GM21786 (cell line): Measurements from ENCODE around the gene HSD17B7.
"Not testable (repeated sequence)": the region's sequence is repeated elsewhere in the genome, so short reads cannot be mapped to it uniquely, and the experiment has no call there.

Experiments used
- ATAC-seq: cut with Tn5 transposase; IDR thresholded peaks from one replicate; pipeline ENCODE4 v1.9.1; 2021; ENCODE audit not compliant: unreplicated experiment

Gene HSD17B7

GRCh38 chr1:162790303-162790984 is at the start of gene HSD17B7:
TSS of gene HSD17B7 (plus strand) at chr1:162790702. CDS start at chr1:162790801, 99 bp downstream.
- ATAC-seq = peak; percentile 99

- no peak for ATAC-seq
Observed at GRCh38 chr1:162740755-162741154, 49.7 kb upstream of the HSD17B7 start.

- ATAC-seq = no peak
Observed at GRCh38 chr1:162741574-162741973, 48.9 kb upstream of the HSD17B7 start.

GRCh38 chr1:162746264-162746942 is 44.1 kb upstream of the HSD17B7 start:
- not testable (repeated sequence) for ATAC-seq

- ATAC-seq = no peak
Observed at GRCh38 chr1:162753001-162753658, 37.4 kb upstream of the HSD17B7 start.

GRCh38 chr1:162753998-162754585 is 36.4 kb upstream of the HSD17B7 start:
- no peak for ATAC-seq

- no peak for ATAC-seq
Observed at GRCh38 chr1:162755306-162755705, 35.2 kb upstream of the HSD17B7 start.

GRCh38 chr1:162756523-162756922 is 34.0 kb upstream of the HSD17B7 start:
- ATAC-seq = no peak

GRCh38 chr1:162757476-162757875 is 33.0 kb upstream of the HSD17B7 start:
- ATAC-seq = no peak

GRCh38 chr1:162765788-162766187 is 24.7 kb upstream of the HSD17B7 start:
- ATAC-seq = no peak

GRCh38 chr1:162772571-162773154 is 17.8 kb upstream of the HSD17B7 start:
- ATAC-seq = no peak

- no peak for ATAC-seq
Observed at GRCh38 chr1:162774007-162774406, 16.5 kb upstream of the HSD17B7 start.

- no peak for ATAC-seq
Observed at GRCh38 chr1:162779043-162779442, 11.5 kb upstream of the HSD17B7 start.

GRCh38 chr1:162782671-162783070 is 7.8 kb upstream of the HSD17B7 start:
- no peak for ATAC-seq

GRCh38 chr1:162784926-162785325 is 5.6 kb upstream of the HSD17B7 start:
- not testable (repeated sequence) for ATAC-seq

- ATAC-seq = not testable (repeated sequence)
Observed at GRCh38 chr1:162788783-162789182, 1.7 kb upstream of the HSD17B7 start.

- ATAC-seq = not testable (repeated sequence)
Observed at GRCh38 chr1:162790985-162791357, 469 bp downstream of the HSD17B7 start.

- not testable (repeated sequence) for ATAC-seq
Observed at GRCh38 chr1:162794284-162794683, 3.8 kb downstream of the HSD17B7 start.

- not testable (repeated sequence) for ATAC-seq
Observed at GRCh38 chr1:162796617-162797279, 6.2 kb downstream of the HSD17B7 start.

GRCh38 chr1:162799995-162800830 is 9.7 kb downstream of the HSD17B7 start:
- ATAC-seq = not testable (repeated sequence)
